GM19455 (cell line): ENCODE results near the gene JAK1.
"Not testable (repeated sequence)": the region's sequence is repeated elsewhere in the genome, so short reads cannot be mapped to it uniquely, and the experiment has no call there.

ENCODE experiments used
- ATAC-seq: cut with Tn5 transposase; IDR thresholded peaks from one replicate; pipeline ENCODE4 v1.9.1; 2021; ENCODE audit not compliant: unreplicated experiment

The JAK1 gene

GRCh38 chr1:64950284-64950809, 16.0 kb downstream of the JAK1 start:
- no peak for ATAC-seq

DNA sequence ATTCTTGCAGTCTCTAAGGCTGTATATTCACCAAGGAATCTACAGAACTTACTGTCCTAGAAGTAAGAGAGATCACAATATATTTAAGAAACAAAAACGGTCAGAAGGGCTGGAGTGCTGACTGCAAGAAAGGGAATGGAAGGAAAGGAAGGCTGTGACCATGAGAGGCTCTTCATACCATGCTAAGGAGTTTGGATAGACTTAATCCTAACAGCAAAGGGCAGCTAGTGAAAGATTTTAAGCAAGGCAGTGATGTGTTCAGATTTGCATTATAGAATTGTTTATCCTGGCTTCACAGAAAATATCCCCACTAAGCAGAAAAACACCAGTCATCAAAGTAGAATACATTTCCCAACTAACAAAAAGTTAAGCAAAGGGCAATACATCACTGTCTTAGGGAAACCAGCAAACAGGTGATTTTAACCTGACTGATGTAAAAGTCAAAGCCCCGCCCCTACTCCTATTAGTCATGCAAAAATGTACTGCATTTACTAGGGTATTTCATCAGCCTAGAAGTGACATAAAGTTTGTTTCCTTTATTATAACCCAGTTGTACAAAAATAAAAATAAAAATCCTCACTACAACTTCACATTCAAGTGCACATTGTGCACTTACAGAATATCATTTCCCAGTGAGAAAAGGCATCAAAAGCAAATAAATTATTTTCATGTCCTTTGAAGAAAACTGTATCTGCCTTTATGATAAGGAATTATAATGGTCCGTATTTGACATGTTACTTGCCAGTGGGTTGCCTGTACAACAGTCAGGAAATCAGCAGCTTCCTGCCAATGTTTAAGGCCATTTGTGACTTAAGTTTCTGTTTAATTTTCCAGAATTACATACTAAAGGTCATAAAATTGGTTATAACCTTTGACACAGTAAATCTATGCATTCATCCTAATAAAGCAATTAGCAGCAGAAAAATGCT, 17.2 kb downstream of the JAK1 start:
- no peak for ATAC-seq

DNA sequence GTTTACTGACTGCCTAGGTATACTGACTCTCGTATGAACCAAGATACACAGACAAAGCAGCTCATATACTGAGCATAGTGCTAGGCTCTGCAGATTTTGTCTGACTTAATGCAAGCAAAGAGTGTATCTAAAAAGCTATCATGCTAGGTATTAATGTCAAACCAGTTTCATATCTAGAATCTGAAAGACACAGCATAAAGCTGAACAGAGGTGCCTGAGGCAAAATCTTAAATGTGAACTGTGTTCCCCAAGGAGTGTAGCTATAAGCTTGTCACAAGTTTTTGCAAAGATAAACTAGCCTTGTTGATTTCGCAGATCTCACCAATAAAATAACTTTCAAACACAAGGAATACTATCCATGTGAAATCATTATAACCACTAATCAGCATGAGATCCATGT, 18.1 kb downstream of the JAK1 start:
- ATAC-seq, result no peak

GRCh38 chr1:64946916-64947315, 19.4 kb downstream of the JAK1 start:
- no peak for ATAC-seq

- no peak for ATAC-seq
Measured at GRCh38 chr1:64944913-64945312, 21.4 kb downstream of the JAK1 start.

GRCh38 chr1:64942675-64943074, 23.7 kb downstream of the JAK1 start:
- no peak for ATAC-seq

DNA sequence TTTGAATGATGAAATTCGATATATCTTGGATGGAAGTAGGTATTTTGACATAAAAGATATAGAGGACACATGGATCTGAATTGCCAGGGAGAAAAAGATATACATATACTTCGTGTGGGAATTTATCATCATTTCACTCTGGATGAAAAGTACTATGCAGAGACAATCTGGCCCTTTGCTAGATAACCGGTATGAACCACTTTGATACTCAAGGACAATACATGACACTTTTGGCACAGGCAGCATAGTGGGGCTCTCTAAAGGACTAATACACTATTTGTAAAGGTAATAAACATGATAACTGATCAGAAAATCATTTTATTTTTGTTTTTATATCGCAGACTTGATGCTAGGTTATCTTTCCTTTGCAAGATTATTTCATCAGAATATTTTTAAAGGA, 24.2 kb downstream of the JAK1 start:
- no peak for ATAC-seq

DNA sequence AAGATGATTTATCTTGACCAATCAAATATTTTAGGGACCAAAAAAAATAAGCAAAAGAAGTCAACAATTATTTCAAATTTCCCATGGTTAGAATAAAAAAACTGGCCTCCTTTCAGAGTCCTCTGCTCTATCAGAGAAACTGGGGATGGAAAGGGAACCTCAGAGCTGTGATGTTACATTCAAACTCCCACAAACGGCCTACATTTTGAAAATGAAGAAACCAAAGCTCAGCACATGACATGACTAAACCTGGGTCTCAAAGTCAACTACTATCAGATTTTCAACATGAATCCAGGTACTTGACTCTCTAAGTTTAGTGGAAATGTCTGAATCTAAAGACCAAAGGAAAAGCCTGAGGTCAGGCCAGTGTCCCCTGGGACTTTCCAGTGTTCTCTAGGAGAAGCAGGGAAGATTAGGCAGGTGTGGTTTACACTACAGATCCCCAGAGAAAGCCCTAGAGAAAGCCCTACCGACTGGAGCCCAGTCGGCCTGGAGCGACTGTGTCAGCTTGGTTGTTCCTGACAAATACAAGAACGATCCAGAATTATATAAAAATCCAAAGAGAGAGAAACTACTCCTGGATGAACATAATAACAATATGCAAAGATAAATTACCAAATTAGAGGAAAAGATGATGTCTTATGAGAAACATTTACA, 24.8 kb downstream of the JAK1 start:
- no peak for ATAC-seq

DNA sequence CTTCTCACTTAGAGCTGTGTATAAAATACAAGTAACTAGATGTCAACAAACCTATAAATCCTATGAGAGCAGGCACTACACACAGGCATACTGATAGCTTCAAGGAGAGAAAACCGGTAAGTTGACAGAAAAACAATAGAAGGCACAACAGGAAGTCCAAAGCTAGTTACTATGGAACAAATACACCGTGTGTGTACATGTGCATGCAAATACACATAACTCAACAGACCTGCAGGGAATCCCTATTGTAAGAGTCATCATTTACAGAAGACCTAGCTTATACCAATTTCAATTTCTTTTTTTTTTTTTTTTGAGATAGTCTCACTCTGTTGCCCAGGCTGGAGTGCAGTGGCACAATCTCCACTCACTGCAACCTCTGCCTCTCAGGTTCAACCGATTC, 26.3 kb downstream of the JAK1 start:
- ATAC-seq, result no peak

GRCh38 chr1:64938991-64939390, 27.4 kb downstream of the JAK1 start:
- ATAC-seq, result no peak

DNA sequence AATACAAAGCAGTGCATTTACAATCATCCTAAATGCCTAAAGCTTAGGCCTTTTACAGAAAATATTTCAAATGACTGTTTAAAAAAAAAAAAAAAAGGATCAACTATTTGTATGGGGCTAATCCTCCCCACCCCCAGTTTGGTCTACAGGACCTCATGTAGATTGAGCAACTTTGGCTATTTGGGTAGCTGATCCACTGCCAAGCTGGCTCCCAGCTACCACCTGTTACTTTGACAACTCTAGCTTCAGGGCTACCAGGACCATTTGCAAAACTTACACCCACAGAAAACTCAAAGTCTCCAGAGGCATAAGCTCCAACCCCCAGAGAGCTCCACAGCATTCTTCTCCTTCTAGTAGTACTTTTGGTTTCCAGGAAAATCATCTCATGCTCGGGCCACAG, 29.4 kb downstream of the JAK1 start:
- no peak for ATAC-seq

GRCh38 chr1:64935551-64936155, 30.7 kb downstream of the JAK1 start:
- ATAC-seq, result no peak

GRCh38 chr1:64934878-64935275, 31.5 kb downstream of the JAK1 start:
- no peak for ATAC-seq

GRCh38 chr1:64934115-64934877, 32.1 kb downstream of the JAK1 start:
- ATAC-seq, result no peak

- ATAC-seq, result no peak
Measured at GRCh38 chr1:64933296-64934070, 32.9 kb downstream of the JAK1 start.

GRCh38 chr1:64932962-64933295, 33.4 kb downstream of the JAK1 start:
- ATAC-seq, result no peak

- not testable (repeated sequence) for ATAC-seq
Measured at GRCh38 chr1:64930640-64931039, 35.7 kb downstream of the JAK1 start.

DNA sequence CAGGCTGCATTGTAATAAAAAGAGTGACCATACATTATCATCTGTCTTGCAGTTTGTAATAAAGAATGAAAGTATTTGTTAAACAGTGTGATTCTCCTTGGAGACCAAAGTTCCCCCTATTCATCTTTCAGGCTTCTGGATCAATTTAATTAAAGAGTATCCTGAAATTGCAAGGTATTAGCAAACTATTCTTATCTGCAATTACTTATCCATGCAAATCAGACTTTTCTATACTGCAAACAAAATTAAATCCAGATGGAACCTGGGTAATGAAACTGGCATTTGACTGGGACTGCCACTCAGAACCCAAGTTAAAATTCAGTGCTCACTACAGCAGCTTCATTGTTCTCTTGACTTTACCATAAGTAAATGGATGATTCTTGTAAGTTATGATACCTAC, 37.1 kb downstream of the JAK1 start:
- no peak for ATAC-seq

DNA sequence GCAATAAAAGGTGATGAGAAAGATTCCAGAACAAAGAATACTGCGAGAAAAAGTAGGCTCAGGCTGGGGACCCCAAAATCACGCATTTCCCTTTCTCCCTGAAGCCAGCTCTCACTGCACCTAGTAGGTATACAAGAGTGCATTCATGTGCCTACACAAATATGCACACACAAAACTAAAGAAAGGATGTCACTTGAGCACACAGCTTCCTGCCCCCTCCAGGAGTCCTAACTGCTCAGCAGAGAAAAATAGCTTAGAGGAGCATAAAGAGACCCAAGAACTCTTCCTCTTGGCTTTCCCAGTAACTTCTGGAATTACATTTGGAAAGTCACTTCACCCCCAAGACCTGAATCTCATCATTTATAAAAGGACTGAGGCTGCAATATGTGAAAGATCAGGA, 38.0 kb downstream of the JAK1 start:
- ATAC-seq, result no peak

- ATAC-seq, result no peak
Measured at GRCh38 chr1:64925594-64925993, 40.8 kb downstream of the JAK1 start.
